CD1c-positive myeloid dendritic cell (primary cell): ENCODE results near the gene ABHD17C.

ENCODE experiments used
- DNase-seq: peaks from one replicate; pipeline ENCODE4 v3.0.0-alpha.2; 2016; ENCODE audit errors: extremely low spot score

ABHD17C gene

DNA sequence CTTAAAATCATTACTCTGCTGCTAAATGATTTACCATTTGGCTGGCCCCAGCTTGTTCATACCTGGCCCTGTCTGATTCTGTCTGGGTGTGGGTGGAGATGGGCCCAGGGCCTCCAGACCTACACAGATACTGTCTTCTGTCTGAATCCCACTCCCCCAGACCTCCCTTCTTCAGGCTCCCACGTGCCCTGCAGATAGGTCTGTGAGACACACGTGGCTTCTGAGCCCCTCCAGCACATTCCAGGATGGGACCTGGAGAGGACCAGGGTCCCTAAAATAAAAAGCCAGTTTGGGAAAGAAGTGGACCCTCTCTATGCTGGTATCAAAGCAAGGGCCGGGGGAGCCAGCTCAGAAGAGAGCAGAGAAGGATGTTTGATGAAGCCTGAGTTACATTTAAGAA, 69.4 kb downstream of the ABHD17C start:
- no peak for DNase-seq

DNA sequence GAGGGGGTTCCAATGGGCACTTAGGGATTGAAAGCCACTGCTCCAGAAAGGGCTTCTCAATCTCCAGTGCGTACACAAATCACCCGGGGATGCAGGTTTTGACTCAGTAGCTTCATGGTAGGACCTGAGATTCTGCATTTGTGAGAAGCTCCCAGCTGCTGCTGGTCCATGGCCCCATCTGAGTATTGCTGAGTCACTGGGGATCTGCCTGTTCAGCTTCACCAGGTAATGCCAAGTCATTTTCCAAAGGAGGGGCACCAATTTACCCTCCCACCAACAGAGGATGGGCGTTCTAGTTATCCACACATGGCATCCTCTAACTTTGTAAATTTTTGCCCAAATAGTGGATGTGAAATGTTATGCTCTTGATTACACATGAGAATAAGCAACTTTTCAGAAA, 71.2 kb downstream of the ABHD17C start:
- DNase-seq, result no peak

DNA sequence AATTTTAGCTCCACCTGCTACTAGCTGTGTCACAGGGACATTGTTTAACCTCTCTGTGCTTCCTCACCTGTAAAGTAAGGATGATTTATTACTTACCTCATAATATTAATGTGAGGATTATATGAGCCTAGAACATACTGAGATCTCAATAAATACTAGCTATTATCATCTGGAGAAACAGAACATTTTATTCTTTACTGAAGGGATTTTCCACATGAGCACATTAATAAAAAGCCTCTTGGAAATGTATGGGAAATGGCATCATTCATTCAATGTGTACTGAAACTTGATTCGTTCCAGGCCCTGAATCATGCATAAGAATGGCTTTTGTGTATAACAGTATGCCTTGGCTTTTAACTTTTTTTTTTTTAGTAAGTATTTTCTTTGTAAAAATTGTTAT, 73.0 kb downstream of the ABHD17C start:
- no peak for DNase-seq

DNA sequence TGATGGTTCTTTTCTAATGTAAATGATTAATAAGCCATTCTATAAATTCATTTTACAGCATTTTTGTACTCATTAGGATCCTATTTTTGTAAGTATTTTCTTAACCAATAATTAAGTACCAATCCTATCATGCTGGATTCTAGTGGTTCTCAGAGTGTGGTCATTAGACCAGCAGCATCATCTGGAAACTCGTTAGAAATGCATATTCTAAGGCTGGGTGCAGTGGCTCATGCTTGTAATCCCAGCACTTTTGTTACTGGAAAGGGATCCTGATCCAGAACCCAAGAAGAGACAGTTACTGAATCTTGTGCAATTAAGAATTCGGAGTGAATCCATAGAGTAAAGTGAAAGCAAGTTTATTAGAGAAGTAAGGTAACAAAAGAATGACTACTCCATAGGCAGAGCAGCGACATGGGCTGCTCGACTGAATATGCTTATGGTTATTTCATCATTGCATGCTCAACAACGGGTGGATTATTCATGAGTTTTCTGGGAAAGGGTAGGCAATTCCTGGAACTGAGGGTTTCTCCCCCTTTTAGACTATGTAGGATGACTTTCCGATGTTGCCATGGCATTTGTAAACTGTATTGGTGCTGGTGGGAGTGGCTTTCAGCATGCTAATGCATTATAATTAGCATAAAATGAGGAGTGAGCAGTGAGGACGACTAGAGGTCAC, 74.2 kb downstream of the ABHD17C start:
- DNase-seq, result no peak

DNA sequence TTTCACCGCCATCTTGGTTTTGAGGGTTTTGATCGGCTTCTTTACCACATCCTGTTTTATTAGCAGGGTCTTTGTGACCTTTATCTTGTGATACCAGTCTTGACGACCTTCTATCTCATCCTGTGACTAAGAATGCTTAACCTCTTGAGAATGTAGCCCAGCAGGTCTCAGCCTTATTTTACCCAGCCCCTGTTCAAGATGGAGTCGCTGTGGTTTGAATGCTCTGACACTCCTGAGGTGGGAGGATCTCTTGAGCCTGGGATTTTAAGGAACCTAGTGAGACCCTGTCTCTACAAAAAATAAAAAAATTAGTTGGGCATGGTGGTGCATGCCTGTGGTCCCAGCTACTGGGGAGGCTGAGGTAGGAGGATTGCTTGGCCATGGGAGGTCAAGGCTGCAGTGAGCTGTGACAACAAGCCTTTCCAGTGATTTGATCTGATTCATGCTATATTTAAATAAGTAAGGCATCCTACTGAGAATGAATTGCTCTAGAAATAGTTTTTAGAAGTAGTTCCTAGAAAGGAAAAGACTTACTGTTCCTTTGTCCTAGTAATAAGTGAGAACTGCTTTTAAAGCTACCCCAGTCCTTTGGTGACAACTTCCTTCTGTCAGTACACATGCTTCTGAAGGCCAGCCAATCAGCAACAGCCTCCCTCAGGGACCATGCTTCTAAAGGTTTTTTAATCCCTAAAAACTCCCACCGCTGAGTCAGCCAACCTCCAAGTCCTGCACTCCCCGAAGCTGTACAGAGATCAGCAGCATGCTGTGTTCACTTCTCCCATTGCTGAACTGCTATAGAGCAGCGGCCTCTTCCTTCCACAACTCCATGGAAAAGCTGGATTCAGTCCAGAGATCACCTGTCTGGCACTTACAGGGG, 75.0 kb downstream of the ABHD17C start:
- DNase-seq, result no peak

DNA sequence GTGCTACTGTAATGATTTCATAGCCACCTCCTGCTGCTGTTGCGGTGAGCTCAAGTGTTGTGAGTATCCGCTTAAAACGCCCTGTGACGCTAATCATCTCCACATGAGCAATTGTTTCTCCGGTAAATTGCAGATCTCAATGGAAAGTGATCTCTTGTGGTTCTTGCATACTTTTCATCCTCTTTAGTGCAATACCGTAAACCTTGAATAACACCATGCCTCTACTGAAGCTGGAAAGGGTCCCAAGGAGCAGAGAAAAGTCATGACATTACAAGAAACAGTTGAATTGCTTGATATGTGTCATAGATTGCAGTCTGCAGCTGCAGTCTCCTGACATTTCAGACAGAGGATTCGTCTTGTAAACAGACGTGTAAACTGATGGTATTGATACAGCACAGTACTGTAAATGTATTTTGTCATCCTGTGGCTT, 78.0 kb downstream of the ABHD17C start:
- no peak for DNase-seq

DNA sequence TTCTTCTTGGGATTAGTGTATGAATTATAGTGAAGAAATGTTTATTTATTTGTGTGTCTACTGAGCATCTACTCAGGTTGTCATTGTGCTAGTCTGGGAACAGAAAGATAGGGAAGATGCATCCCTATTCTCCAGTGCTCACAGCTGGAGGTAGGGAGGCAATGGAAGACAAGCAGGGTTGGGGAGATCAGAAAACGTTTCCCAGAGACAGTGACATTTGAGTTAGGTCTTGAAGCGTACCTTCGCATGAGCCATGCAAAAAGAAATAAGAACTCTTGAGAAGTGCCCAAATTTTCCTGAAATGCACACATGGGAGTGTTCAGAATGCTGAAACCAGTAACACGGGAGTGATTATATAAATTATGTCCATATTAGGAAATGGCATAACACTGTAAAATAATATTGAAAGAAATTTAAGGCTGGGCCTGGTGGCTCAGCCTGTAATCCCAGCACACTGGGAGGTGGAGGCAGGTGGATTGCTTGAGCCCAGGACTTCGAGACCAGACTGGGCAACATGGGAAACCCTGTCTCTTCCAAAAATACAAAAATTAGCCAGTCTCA, 78.8 kb downstream of the ABHD17C start:
- no peak for DNase-seq

DNA sequence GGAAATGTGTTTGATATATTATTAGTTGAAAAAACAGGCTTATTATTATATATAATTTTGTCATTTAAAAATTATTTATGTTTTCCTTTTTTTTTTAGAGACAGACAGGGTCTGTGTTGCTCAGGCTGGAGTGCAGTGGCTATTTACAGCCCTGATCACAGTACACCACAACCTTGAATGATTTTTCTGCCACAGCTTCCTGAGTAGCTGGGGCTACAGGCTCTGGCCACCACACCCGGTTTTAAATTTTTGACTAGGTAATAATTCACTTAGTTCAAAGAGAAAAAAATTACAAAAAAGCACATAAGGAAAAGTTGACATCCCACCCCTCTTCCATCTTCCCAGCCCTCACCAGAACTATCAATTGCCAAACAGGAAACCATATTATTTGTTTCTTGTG, 79.4 kb downstream of the ABHD17C start:
- DNase-seq, result no peak

DNA sequence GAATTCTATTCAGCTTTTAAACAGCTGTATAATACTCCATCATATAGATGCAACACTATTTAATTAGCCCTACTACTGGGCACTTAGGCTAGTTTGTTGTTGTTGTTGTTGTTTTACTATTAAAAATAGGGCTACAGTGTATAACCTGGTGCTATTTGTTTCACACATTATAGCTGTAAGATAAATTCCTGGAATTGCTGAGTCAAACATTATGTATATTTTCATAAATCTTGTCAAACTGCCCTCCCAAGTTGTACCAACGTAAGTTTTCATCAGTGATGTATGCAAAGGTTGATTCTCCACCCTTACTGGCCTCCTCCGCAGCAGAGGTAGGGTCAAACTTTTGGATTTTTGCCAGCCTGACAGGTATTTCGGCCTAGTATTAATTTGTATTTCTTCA, 80.2 kb downstream of the ABHD17C start:
- no peak for DNase-seq

DNA sequence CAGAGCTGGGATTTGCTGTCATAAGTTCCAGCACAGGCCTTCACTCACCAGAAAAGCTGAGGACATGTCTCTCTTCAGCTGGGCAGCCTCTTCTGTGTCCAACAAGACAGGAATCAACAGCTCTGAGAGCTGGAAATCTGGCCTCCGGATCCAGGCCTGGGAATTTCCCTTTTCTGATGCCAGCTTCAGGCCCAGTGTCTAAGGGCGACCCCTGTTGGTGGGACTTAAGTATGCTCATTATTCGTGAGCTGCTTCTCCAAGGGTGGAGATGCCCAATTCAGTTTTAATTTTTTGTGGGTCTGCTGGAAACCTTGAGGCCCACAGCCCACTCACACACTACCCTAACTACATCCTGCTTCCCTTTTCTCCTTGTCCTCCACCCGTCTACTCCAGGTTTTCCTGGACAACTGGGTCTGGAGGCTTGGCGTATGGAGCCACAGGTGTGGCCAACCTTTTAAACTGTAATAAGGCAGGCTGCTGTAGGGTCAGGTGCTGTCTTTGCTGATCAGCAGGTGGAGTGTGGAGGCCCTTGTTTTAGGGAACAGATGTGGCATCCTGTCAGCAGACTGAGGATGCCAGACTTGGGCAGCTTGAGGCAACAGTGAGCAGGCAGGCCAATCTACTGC, 81.4 kb downstream of the ABHD17C start:
- peak; percentile 84 for DNase-seq

DNA sequence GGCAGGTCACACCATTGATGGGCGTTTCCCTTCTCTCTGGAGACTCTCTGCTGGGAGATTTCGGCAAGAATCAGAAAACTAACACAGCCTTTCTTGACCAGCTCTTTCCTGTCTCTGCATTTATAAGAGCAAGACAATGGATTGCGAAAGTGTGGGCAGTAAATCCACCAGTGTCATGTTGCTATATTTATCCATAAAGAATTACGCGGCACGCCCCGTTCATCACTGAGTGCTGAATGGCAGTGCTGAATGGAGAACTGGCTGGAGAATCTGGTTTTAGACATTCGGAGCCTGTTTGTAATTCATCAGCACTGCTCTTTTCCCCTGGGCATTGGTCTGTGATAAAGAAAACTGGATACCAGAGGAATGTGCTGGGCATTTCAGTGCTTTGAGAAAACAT, 82.0 kb downstream of the ABHD17C start:
- DNase-seq, result peak; percentile 53

DNA sequence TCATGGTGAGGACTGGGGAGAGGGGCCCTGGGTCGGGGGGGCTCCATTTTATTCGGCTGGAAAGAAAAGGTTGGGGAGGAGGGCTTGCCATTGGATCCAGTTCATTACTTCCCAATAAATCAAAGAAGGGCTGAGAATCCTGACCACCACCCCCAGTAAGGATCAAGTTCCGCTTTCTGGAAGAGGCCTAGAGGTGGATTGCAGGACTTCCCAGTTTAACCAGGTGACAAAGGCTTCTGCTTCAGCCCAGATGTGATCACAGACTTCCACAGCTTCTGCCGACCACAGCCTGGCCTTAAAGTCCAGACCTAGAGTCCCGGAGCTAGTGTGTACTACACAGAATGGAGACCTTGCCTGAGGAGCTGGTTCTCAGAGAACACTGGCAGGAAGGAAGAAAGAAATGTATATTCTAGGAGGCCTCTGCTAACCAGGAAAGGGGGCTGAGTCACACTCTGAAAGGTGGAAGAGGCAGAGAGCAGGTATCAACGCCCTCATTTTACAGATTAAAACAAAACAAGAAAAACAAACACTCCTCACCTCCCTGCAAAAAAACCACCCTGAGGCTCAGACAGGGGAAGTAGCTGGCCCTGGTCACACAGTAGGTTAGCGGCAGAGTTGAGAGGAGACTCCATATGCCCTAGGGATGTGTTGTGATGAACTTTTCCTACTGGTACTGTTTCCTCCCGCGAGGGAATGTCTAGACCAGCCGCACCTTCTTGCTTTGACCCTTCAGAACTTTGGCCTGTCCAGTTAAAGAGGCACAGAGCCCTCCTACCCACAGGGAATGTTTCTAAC, 82.9 kb downstream of the ABHD17C start:
- peak; percentile 9 for DNase-seq

DNA sequence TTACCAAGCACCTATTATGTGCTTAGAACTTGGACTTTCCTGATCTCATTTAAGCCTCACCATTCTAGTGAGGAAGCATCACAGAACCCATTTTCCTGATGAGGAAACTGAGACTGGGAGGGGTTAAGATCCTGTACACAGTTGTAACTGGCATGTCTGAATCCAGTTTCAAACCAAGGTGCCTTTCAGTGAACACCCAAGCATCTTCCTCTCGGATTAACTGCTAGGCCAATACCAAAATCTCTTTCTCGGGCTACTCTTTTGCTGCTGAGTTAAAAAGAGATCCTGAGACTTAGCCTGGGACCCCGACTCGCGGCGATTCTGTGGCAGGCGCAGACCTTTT, 83.5 kb downstream of the ABHD17C start:
- no peak for DNase-seq

DNA sequence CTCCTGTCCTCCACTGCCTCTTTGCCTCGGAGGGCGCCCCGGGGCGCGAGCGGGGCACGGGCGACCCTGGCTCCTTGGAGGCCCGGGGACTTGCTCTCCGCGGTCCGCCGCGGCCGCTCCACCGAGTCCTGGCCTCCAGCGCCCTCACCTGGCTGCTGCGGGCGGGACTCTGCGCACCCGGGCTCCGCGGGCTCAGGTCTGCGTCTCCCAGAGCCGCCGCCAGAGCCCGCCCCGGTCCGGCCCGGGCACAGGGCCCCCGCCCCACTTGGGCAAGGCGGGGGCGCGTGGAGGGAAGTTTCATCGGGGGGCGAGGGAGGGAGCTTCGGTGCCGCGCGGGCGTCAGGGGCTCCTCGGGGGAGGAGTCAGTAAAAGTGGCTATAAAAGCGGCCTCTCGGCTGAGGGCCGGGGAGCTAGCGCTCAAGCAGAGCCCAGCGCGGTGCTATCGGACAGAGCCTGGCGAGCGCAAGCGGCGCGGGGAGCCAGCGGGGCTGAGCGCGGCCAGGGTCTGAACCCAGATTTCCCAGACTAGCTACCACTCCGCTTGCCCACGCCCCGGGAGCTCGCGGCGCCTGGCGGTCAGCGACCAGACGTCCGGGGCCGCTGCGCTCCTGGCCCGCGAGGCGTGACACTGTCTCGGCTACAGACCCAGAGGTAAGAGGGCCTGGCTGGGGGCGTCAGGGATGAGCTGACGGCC, 84.0 kb downstream of the ABHD17C start, which contains the start of gene CEMIP:
Gene CEMIP, plus strand, starts transcription at position 407 of the 694 bp plus-strand sequence. CDS start 94,510 bp downstream, outside the sequence.
- DNase-seq, result peak; percentile 55

DNA sequence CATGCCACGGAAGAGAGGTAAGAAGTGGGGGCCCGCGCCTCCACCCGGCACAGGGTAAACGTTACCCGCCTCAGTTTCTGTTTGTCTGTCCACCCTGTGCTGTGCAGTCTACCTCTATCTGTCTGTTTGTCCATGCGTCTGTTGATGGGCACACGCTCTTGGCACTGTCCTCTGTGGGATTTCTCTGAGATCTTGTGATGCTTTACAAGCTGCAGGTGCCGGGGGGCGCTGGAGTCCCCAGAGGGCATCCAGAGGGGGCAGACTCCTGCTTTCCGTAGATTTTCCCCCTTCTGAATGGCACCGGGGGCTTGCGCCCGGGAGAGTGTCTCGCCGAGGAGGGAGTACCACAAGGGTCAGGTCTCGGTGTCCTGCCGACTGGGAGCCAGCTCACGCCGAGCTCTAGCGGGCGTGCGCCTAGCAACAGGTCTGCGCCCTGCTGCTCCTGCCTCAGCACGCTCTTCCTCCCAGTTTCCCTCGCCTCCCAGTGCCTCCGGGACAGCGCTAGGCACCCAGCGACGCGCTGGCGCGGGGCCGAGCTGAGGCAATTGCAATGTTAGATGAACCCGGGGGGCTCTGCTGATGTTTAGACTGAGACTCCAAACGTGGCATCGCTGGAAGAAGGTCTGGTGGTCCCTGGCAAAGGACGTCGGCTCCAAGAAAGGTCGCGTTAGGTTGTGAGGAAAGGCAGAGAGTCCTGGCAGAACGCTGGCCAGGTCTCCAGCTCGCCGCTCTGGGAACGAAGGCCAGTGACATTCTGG, 84.7 kb downstream of the ABHD17C start:
- no peak for DNase-seq

DNA sequence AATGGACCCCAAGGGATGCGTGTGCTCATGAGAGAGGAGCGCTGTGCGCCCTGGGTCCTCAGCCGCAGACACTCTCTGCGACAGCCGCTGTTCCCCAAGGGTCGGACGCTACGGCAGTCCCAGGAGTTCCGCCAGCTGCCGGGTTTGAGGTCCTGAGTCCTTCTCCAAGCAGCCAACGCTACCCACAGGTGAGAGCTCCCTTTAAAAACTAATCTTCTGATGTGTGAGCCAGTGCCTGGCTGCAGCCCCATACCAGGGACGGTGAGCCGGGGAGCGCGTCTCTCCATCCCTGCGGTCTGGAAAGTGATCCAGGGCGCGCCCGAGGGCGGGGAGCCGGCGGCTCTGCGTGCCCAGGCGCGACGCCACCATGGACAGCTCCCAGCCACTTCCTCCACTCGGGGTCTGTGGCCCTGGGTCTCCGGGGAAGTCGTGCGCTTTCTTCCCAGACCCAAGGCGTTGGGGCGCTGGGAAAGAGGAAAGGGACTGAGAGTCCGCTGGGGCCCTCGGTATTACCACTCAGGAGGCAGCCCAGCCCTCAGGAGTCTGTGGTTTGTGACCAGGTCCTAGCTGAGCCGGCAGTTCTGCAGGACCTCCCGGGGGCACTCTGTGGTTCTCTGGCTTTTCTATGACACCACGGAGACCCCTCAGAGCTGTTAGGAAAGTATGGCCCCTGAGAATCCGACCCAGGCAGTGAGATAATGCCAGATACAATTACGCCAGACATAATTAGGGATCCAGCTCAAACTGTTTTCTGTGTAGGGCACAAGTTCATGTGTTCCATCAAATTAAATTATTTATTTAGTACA, 85.5 kb downstream of the ABHD17C start:
- peak; percentile 35 for DNase-seq

DNA sequence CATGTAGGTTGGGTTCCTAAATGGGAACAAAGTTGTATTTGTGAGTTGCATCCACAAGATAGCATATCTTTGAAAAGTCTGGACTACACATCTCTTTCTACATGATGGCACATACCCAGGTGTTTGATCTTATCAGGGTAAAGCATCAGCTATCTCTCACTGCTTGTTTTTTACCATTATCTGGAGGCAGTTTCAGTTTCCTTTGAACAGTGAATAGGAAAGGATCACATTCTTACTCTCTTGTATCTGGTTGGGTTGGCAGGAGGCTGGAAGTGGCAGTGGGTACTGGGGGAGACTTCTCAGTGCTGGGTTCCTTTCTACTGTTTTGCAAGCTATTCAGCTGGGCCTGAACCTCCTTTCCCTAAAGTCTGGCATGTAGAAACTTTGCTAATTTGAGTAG, 88.2 kb downstream of the ABHD17C start:
- no peak for DNase-seq

DNA sequence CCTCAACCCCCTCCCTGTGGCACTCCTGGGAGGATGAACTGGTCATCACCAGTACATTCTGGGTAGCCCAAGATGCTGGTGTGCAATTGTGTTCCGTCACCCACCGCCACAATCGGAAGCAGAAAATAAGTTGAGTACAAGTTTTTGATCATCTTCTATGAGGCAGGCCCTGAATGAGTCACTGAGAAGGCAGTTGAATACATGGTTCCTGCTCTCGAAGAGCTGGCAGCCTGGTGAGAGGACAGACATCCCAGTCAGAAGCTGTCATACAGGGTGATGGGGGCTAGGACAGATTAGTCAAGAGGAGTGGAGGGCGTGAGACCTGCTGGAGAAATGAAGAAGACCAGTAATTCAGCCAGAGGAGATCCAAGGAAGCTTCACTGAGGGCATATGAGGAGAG, 90.2 kb downstream of the ABHD17C start:
- no peak for DNase-seq

DNA sequence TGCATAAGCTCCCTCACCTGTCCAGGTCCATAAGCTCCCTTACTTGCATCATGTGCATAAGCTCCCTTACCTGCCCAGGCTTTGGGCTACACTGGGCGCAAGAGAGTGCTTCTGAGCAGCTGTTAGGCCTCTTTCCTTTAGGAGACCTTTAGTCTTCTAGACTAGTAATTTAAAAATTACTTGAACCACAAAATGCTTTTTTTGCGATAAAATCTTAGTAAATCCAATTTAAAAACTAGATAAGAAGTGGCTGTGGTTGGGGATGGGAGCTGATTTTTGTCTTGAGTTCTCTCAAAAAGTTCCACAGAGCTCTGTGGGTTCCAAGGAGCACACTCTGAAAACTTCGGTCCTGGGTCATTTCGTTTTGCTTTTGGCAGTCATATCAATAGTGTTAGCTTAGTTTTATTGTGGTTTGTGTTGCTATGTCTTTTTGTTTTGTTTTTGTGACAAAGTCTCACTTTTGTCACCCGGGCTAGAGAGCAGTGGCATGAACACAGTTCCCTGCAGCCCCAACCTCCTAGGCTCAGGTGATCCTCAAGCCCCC, 90.8 kb downstream of the ABHD17C start:
- DNase-seq, result no peak
